22Rv1 (cell line): Measurements from ENCODE around the gene PTPRD.

Source experiments
- CTCF ChIP-seq: fragments of 450-650 bp; IDR thresholded peaks from 2 replicates; pipeline ENCODE4 v1.5.1; 2017; ENCODE audit warnings: mild to moderate bottlenecking
- ZFX ChIP-seq: fragments of 450-650 bp; IDR thresholded peaks from 2 replicates; pipeline ENCODE4 v1.6.1; 2017; ENCODE audit warnings: antibody characterized with exemption, borderline replicate concordance

DNA sequence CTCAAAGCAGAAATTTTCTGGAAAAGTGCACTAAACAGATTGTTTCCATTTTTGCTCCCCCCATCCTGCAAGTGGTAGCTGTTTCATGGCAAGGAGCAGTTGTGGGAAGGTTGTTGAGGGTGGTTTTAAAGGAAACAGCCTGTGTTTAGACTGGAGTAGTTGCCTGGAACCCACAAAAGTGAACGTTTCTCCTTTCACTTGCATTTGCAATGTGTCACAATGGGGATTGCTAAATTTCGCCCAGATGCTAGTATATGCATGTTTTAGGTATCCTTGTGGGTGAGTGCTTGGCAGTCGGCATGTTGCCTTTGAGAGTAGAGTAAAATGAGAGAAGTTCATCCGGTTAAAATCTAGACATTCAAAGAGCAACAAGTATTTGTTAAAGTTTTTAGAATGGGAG is 1713.3 kb downstream of the PTPRD start:
- no peak for TF ChIP-seq CTCF
- TF ChIP-seq ZFX = no peak
